GM06990 (cell line): Measurements from ENCODE around the gene TNK2.

Experiments
- DNase-seq: peaks from one replicate; pipeline ENCODE4 v3.0.0-alpha.2; 2011; ENCODE audit not compliant: insufficient read length; ENCODE audit errors: extremely low read depth
- H3K27me3 ChIP-seq: replicated peaks from 2 replicates; pipeline ENCODE4 v1.6.0; 2011; ENCODE audit warnings: low read length; ENCODE audit not compliant: control insufficient read depth, insufficient read depth
- H3K36me3 ChIP-seq: 2 replicates; pipeline ENCODE4 v1.5.1; 2011; ENCODE audit warnings: low read length; ENCODE audit not compliant: control insufficient read depth, insufficient read depth
- H3K4me3 ChIP-seq: replicated peaks from 2 replicates; pipeline ENCODE4 v1.5.1; 2011; ENCODE audit warnings: low read depth, mild to moderate bottlenecking, control low read depth, low read length
- TF ChIP-seq, protein P1 (sequence below): IDR thresholded peaks from 2 replicates; pipeline ENCODE4 v1.5.1; 2011; ENCODE audit warnings: low read length, control low read depth, mild to moderate bottlenecking, inconsistent platforms; ENCODE audit not compliant: insufficient read depth, poor library complexity, severe bottlenecking

Gene TNK2

GRCh38 chr3:195835791-195836190, 72.6 kb downstream of the TNK2 start:
- Histone ChIP-seq H3K4me3 (no peak overlapping the region), H3K27me3 (no peaks in the 10 kb centered on the region; the same call in 1 of the 2 replicates), H3K36me3 (no peaks in the 10 kb centered on the region)

DNA sequence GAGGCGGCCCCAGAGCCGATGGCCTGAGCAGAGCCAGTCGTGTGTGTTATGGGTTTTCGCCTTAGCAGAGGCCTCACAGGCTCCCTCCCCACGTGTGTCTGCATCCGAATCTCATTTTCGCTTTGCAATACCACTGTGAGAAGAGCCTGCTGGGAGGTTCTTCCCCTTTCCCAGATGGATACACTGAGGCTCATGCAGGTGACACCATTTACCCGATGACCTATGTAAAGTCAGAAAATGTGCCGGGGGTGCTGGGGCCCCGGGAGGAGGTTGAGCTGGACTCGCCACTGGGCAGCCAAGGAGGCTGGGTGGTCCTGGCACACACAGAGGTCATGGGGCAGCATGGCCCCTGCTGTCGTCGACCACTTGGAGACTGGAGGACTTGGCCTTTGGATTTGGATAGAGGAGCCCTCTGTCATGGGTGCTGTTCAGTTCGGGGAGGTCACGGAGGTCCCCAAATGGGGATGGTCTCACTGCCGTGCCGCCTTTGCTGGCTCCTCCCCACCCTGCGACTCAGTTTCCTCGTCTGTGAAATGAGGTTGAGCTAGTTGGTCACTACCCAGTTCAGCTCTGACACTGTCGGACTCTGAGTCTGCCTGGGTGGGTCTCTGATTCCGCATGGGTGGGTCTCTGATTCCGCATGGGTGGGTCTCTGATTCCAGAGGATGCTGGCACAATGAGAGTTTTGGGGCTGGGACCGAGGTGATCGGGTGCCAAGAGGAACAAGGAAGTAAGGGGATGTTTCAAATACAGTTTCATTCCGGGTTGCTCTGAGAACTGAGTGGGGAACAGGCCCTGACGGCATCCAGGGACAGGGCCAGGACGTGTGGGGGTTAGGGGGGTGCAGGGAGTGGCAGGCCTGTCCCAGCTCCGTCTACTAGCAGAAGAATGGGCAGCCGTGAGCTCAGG, 73.4 kb downstream of the TNK2 start:
- DNase-seq = no peak
- Histone ChIP-seq H3K27me3 (no peaks in the 10 kb centered on the region; the same call in 1 of the 2 replicates), H3K4me3 (no peak overlapping the region), H3K36me3 (no peaks in the 10 kb centered on the region)
- TF ChIP-seq, protein P1, sequence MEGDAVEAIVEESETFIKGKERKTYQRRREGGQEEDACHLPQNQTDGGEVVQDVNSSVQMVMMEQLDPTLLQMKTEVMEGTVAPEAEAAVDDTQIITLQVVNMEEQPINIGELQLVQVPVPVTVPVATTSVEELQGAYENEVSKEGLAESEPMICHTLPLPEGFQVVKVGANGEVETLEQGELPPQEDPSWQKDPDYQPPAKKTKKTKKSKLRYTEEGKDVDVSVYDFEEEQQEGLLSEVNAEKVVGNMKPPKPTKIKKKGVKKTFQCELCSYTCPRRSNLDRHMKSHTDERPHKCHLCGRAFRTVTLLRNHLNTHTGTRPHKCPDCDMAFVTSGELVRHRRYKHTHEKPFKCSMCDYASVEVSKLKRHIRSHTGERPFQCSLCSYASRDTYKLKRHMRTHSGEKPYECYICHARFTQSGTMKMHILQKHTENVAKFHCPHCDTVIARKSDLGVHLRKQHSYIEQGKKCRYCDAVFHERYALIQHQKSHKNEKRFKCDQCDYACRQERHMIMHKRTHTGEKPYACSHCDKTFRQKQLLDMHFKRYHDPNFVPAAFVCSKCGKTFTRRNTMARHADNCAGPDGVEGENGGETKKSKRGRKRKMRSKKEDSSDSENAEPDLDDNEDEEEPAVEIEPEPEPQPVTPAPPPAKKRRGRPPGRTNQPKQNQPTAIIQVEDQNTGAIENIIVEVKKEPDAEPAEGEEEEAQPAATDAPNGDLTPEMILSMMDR = no peak

More at GRCh38 chr3:195835791-195836190, 72.6 kb downstream of the TNK2 start:
- DNase-seq = no peak
- TF ChIP-seq, protein P1 = no peak

- TF ChIP-seq, protein P1 = no peak
- no peaks in the 10 kb centered on the region for H3K36me3 ChIP-seq
- H3K27me3 ChIP-seq = no peaks in the 10 kb centered on the region; the same call in 1 of the 2 replicates
- no peak overlapping the region for H3K4me3 ChIP-seq
- no peak for DNase-seq
These were observed 78.5 kb downstream of the TNK2 start for GRCh38 chr3:195829897-195830254.

DNA sequence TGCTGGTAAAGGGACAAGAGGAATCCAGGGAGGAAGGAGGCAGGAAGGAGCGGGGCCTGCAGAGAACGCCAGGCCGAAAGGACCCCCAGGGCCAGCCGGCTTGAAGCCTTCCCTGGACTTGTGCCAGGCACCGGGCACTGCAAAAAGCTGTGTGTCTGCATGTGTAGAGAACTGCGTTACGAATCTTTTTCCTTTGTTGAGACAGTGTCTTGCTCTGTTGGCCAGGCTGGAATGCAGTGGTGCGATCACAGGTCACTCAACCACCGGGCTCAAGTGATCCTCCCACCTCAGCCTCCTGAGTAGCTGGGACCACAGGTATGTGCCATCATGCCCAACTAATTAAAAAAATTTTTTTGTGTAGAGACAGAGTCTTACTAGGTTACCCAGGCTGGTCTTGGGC, 79.6 kb downstream of the TNK2 start:
- TF ChIP-seq, protein P1 = no peak
- no peaks in the 10 kb centered on the region; the same call in 1 of the 2 replicates for H3K27me3 ChIP-seq
- no peaks in the 10 kb centered on the region for H3K36me3 ChIP-seq
- H3K4me3 ChIP-seq = no peak overlapping the region
- no peak for DNase-seq

GRCh38 chr3:195825857-195826804, 82.2 kb downstream of the TNK2 start:
- Histone ChIP-seq H3K4me3 (no peak overlapping the region), H3K27me3 (no peaks in the 10 kb centered on the region; the same call in none of the 2 replicates), H3K36me3 (no peaks in the 10 kb centered on the region)
- DNase-seq = no peak
- TF ChIP-seq, protein P1 = no peak
